Heart left ventricle (tissue), 16 donors: Measurements from ENCODE around the gene CCDC170. TPM values are rescaled to one million over a fixed set of nuclear protein-coding genes. Genes with fewer than 3 reads are reported as not detected.

Source experiments
- ATAC-seq, 4 donors: fragments of 200-7000 bp; cut with Tn5 transposase; one replicate each; pipeline ENCODE4 v1.9.1; 2020 to 2022; ENCODE audit warnings: moderate library complexity in 4 of 4, mild to moderate bottlenecking in 3 of 4, moderate number of reproducible peaks in 1 of 4
- DNase-seq, 5 donors: peaks; one replicate each; pipeline ENCODE4 v3.0.0-alpha.2; 2020
- H3K27ac ChIP-seq, 12 donors: fragments of 200-600 bp; sonication (generic) in 4 of 12; one replicate each; pipeline versions ENCODE4 v1.5.0 to v1.8.0; 2016 to 2022; ENCODE audit warnings: mild to moderate bottlenecking in 2 of 12
- H3K27me3 ChIP-seq, 9 donors: fragments of 200-600 bp; sonication (generic) in 2 of 9; one replicate each; pipeline versions ENCODE4 v1.5.1 to v1.8.0; 2016 to 2022; ENCODE audit warnings: mild to moderate bottlenecking in 3 of 9
- H3K36me3 ChIP-seq, 9 donors: fragments of 200-600 bp; sonication (generic) in 2 of 9; one replicate each; pipeline versions ENCODE4 v1.5.0 to v1.8.0; 2018 to 2022; ENCODE audit warnings: mild to moderate bottlenecking in 2 of 9
- H3K4me1 ChIP-seq, 12 donors: fragments of 200-600 bp; sonication (generic) in 4 of 12; one replicate each; pipeline versions ENCODE4 v1.5.0 to v1.8.0; 2016 to 2022; ENCODE audit warnings: mild to moderate bottlenecking in 3 of 12
- H3K4me3 ChIP-seq, 12 donors: fragments of 200-600 bp; sonication (generic) in 4 of 12; one replicate each; pipeline versions ENCODE4 v1.5.0 to v1.8.0; 2017 to 2022; ENCODE audit warnings: mild to moderate bottlenecking in 9 of 12, moderate library complexity in 4 of 12
- H3K9me3 ChIP-seq, 12 donors: fragments of 200-600 bp; sonication (generic) in 4 of 12; one replicate each; pipeline versions ENCODE4 v1.5.0 to v1.8.0; 2016 to 2022; ENCODE audit warnings: mild to moderate bottlenecking in 1 of 12
- CTCF ChIP-seq, 12 donors: fragments of 200-600 bp; sonication (generic) in 4 of 12; IDR thresholded peaks; one replicate each; pipeline versions ENCODE4 v1.5.0 to v1.8.0; 2018 to 2022; ENCODE audit warnings: antibody characterized with exemption in 12 of 12, mild to moderate bottlenecking in 5 of 12
- POLR2A ChIP-seq, 2 donors: fragments of 450-650 bp; IDR thresholded peaks; one replicate each; pipeline ENCODE4 v1.6.1; 2017; ENCODE audit warnings: antibody characterized with exemption in 2 of 2, mild to moderate bottlenecking in 2 of 2, moderate library complexity in 2 of 2
- WGBS, 4 donors: extraction: QIAGEN DNeasy Blood & Tissue Kit in 2 of 4; methylation state at CpG; one replicate each; pipeline versions ENCODE4 v1.1.5 to v1.1.7; 2013 to 2018; 5-methylcytosine and 5-hydroxymethylcytosine counted together
- intact Hi-C, 10 donors: fragments of 100-400 bp; cut with DNase I; formaldehyde crosslinking; loops; one replicate each; pipeline versions ENCODE4 v1.11.1 to v1.14.2; 2022
- polyA plus RNA-seq, 2 donors: library from polyadenylated mRNA; stranded (reverse); fragments of 200-250 nt; gene quantifications; one replicate each; pipeline ENCODE4 v1.2.3, GENCODE V29; 2013
- total RNA-seq, 9 donors: library from RNA; depleted of rRNA in 2 of 9; stranded (reverse); fragments of >200 nt in 2 of 9; fragmentation: NEBNext Ultra II Directional in 3 of 9; extraction: Animal tissue kit (Norgen Biotek cat#: 25700) in 3 of 9; gene quantifications; one replicate each; pipeline versions ENCODE4 v1.1.0 to v1.2.4, GENCODE V29; 2016 to 2023
- donor health status: ischemic (EF 13 %, LVEDD 7.1; RV severe dilation, severe dysfunction).
- donor health status: healthy with polysubstance abuse.
- donor health status: DM: no; HTN: yes; CAD: no.
- donor health status: DM: no; HTN: no; CAD: no.
- donor health status: ischemic (EF 25% LVEDD 6.9; RV normal size, moderate dysfunction).
- donor health status: ischemic (EF 25% LVEDD 5.7; RV mildly dilated, moderate dysfunction).
- donor health status: healthy.
- donor health status: DM: yes; HTN: yes; CAD: no.
- donor health status: ischemic (EF 35%, LVEDD 5.7; RV mildly dilated, moderate dysfunction).
- donor health status: nonischemic (EF 11% LVEDD 7.7; RV severe dilation, severe dysfunction).
- donor health status: DM: yes; HTN: yes; CAD: no.
- donor health status: PGD.
- donor health status: ischemic (EF 29% LVEDD 5.4; RV normal size, mild dysfunction).
- donor health status: nonischemic (EF 23%, LVEDD 6.1; RV moderate dilation, normal function).

CCDC170 gene
- total and polyA plus RNA-seq, 11 donors, result 0.07 to 4.4 (median 0.31) TPM

DNA sequence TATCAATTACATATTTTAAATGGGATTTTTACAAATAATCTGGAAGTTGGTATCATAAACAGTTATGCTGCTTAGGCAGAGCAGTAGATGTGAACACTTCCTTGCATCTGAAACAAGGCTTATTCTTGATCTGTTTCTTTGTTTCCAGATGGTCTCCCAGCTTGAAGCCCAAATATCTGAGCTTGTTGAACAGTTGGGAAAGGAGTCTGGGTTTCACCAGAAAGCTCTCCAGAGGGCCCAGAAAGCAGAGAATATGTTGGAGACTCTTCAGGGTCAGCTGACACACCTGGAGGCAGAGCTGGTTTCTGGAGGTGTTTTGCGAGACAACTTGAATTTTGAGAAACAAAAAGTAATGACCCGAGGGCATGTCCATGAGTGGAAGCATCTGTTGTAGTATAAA lies 91.9 kb downstream of the CCDC170 start:
- TF ChIP-seq POLR2A (IDR thresholded peaks at IDR 0.05), result no peak
- TF ChIP-seq CTCF (IDR thresholded peaks at IDR 0.05), result no peak

GRCh38 chr6:151589667-151590066 lies 95.8 kb downstream of the CCDC170 start:
- no peak for TF ChIP-seq CTCF (IDR thresholded peaks at IDR 0.05)
- no peak for TF ChIP-seq POLR2A (IDR thresholded peaks at IDR 0.05)
- DNase-seq (no peak), ATAC-seq (no peak)
- intact Hi-C loops, result no loop called here
- Histone ChIP-seq H3K9me3 (peaks cover 0 to 20% (median 9%) of the 10 kb centered on the region in 12 donors), H3K27ac (no peak overlapping the region), H3K4me3 (no peak overlapping the region), H3K27me3 (no peaks in the 10 kb centered on the region), H3K36me3 (no peaks in the 10 kb centered on the region), H3K4me1 (no peaks in the 10 kb centered on the region)
- 26 to 37% (median 32%) methylated on average over 6 of the region's 6 CpGs for WGBS, 4 donors

More for the DNA sequence above, 91.9 kb downstream of the CCDC170 start:
- Histone ChIP-seq H3K4me3 (no peak overlapping the region), H3K36me3 (no peaks in the 10 kb centered on the region), H3K4me1 (no peaks in the 10 kb centered on the region), H3K27ac (no peak overlapping the region), H3K27me3 (no peaks in the 10 kb centered on the region), H3K9me3 (peaks cover 0 to 12% (median 3%) of the 10 kb centered on the region in 12 donors)
- intact Hi-C loops, result no loop called here
- DNase-seq (no peak), ATAC-seq (no peak)
- WGBS, 4 donors, result 86 to 92% (median 89%) methylated on average over 2 of the region's 2 CpGs

- ATAC-seq (no peak), DNase-seq (no peak)
- H3K36me3 ChIP-seq, result no peaks in the 10 kb centered on the region
- intact Hi-C loops, result no loop called here
- no peaks in the 10 kb centered on the region for H3K4me1 ChIP-seq
- TF ChIP-seq POLR2A (IDR thresholded peaks at IDR 0.05) (no peak), CTCF (IDR thresholded peaks at IDR 0.05) (no peak)
- WGBS, 4 donors, result 72 to 85% (median 79%) methylated on average over 2 of the region's 2 CpGs
- H3K27ac ChIP-seq, result no peak overlapping the region
- H3K9me3 ChIP-seq, result peaks cover 0 to 20% (median 9%) of the 10 kb centered on the region in 12 donors
- no peak overlapping the region for H3K4me3 ChIP-seq
- H3K27me3 ChIP-seq, result no peaks in the 10 kb centered on the region
Observed at GRCh38 chr6:151590742-151591141, 96.9 kb downstream of the CCDC170 start.

DNA sequence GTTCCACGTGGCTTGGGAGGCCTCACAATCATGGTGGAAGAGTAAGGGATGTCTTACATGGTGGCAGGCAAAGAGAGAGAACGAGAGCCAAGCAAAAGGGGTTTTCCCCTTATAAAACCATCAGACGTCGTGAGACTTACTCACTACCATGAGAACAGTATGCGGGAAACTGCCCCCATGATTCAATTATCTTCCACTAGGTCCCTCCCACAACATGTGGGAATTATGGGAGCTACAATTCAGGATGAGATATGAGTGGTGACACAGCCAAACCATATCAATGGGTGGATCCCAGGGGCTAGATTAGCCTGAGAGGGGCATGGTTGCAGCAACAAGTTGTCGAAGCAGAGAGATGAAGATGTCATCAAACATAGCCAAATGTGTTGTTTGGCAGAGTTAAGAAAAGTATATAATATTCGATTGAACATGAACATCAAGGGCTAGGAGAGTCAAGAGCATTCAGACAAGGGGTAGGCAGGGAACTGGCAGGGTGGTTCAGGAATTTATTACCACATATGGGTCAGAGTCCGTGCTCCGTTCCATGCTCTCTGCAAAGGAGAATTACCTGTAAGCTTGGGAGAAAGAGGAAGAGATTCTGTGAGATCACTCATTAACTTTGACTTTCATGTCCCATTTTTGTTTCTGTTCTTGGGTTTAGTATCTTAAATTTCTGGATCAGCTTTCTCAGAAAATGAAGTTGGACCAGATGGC lies 98.8 kb downstream of the CCDC170 start:
- Histone ChIP-seq H3K36me3 (no peaks in the 10 kb centered on the region), H3K27me3 (no peaks in the 10 kb centered on the region), H3K4me1 (no peaks in the 10 kb centered on the region), H3K27ac (no peak overlapping the region), H3K4me3 (no peak overlapping the region), H3K9me3 (peaks cover 0 to 20% (median 9%) of the 10 kb centered on the region in 12 donors)
- intact Hi-C loops, result no loop called here
- no peak for ATAC-seq
- 75 to 87% (median 82%) methylated on average over 9 of the region's 9 CpGs for WGBS, 4 donors
- no peak for DNase-seq
- TF ChIP-seq POLR2A (IDR thresholded peaks at IDR 0.05) (no peak), CTCF (IDR thresholded peaks at IDR 0.05) (no peak)
